Measurements from ENCODE around the gene ABHD18. TPM values are rescaled to one million over a fixed set of nuclear protein-coding genes. Genes with fewer than 3 reads are reported as not detected.
"Not testable (repeated sequence)": the region's sequence is repeated elsewhere in the genome, so short reads cannot be mapped to it uniquely, and the experiment has no call there.

The ABHD18 gene
- total RNA-seq, 1 experiment from 2014 or later, result 10.1 TPM

- ChIA-PET POLR2A (ENCODE audit: low non-redundant PET) (no interaction called here), CTCF (no interaction called here)
- no peaks in the 10 kb centered on the region for H3K4me1 ChIP-seq (ENCODE audit: insufficient read depth, low read length, poor library complexity, severe bottlenecking)
- H3K9me3 ChIP-seq (ENCODE audit: low read depth, low read length, poor library complexity, severe bottlenecking), result no peaks in the 10 kb centered on the region
- TF ChIP-seq CTCF (conservative IDR thresholded peaks at IDR 0.05; ENCODE audit: low read depth, low read length) (no peak), EZH2 (IDR thresholded peaks at IDR 0.05; ENCODE audit: borderline replicate concordance, low read depth, low read length, poor library complexity, severe bottlenecking) (no peak)
- peaks cover 6% of the 10 kb centered on the region for H3K36me3 ChIP-seq (ENCODE audit: insufficient read depth, low read length, poor library complexity, severe bottlenecking)
- DNase-seq (ENCODE audit: low spot score), result no peak
- no peak overlapping the region for H3K4me3 ChIP-seq (ENCODE audit: low read depth, low read length, poor library complexity, severe bottlenecking)
- H3K27ac ChIP-seq (ENCODE audit: low read depth, low read length, poor library complexity, severe bottlenecking), result no peak overlapping the region
- no TSS peak for BruUV-seq (replicated peaks)
- intact Hi-C loops (cut with micrococcal nuclease; ENCODE audit: unreplicated experiment), result no loop called here
- no peaks in the 10 kb centered on the region for H3K27me3 ChIP-seq (replicated peaks; ENCODE audit: insufficient read depth, low read depth, low read length, poor library complexity)
These were observed 44.7 kb upstream of the ABHD18 start for GRCh38 chr4:127920521-127920920.

- ChIA-PET CTCF (no interaction called here), POLR2A (ENCODE audit: low non-redundant PET) (no interaction called here)
- Histone ChIP-seq H3K4me3 (ENCODE audit: low read depth, low read length, poor library complexity, severe bottlenecking) (no peak overlapping the region), H3K4me1 (ENCODE audit: insufficient read depth, low read length, poor library complexity, severe bottlenecking) (no peaks in the 10 kb centered on the region), H3K9me3 (ENCODE audit: low read depth, low read length, poor library complexity, severe bottlenecking) (no peaks in the 10 kb centered on the region), H3K27ac (ENCODE audit: low read depth, low read length, poor library complexity, severe bottlenecking) (no peak overlapping the region), H3K36me3 (ENCODE audit: insufficient read depth, low read length, poor library complexity, severe bottlenecking) (peaks cover 6% of the 10 kb centered on the region), H3K27me3 (replicated peaks; ENCODE audit: insufficient read depth, low read depth, low read length, poor library complexity) (no peaks in the 10 kb centered on the region)
- no TSS peak for BruUV-seq (replicated peaks)
- no peak for DNase-seq (ENCODE audit: low spot score)
- intact Hi-C loops (cut with micrococcal nuclease; ENCODE audit: unreplicated experiment), result no loop called here
- TF ChIP-seq EZH2 (IDR thresholded peaks at IDR 0.05; ENCODE audit: borderline replicate concordance, low read depth, low read length, poor library complexity, severe bottlenecking) (no peak), CTCF (conservative IDR thresholded peaks at IDR 0.05; ENCODE audit: low read depth, low read length) (no peak)
These were observed 43.0 kb upstream of the ABHD18 start for GRCh38 chr4:127922226-127922625.

- DNase-seq (ENCODE audit: low spot score); H3K4me1 ChIP-seq (ENCODE audit: insufficient read depth, low read length, poor library complexity, severe bottlenecking); H3K9me3 ChIP-seq (ENCODE audit: low read depth, low read length, poor library complexity, severe bottlenecking); POLR2A ChIA-PET (ENCODE audit: low non-redundant PET); H3K36me3 ChIP-seq (ENCODE audit: insufficient read depth, low read length, poor library complexity, severe bottlenecking); H3K4me3 ChIP-seq (ENCODE audit: low read depth, low read length, poor library complexity, severe bottlenecking); CTCF ChIA-PET; intact Hi-C loops (cut with micrococcal nuclease; ENCODE audit: unreplicated experiment); H3K27me3 ChIP-seq (replicated peaks; ENCODE audit: insufficient read depth, low read depth, low read length, poor library complexity); BruUV-seq (replicated peaks); H3K27ac ChIP-seq (ENCODE audit: low read depth, low read length, poor library complexity, severe bottlenecking): not testable (repeated sequence)
These were observed 39.5 kb upstream of the ABHD18 start for GRCh38 chr4:127925720-127926119.

- H3K9me3 ChIP-seq (ENCODE audit: low read depth, low read length, poor library complexity, severe bottlenecking), result no peaks in the 10 kb centered on the region
- no peak for TF ChIP-seq CTCF (conservative IDR thresholded peaks at IDR 0.05; ENCODE audit: low read depth, low read length)
- no peak for TF ChIP-seq EZH2 (IDR thresholded peaks at IDR 0.05; ENCODE audit: borderline replicate concordance, low read depth, low read length, poor library complexity, severe bottlenecking)
- POLR2A ChIA-PET (ENCODE audit: low non-redundant PET), result no interaction called here
- H3K27me3 ChIP-seq (replicated peaks; ENCODE audit: insufficient read depth, low read depth, low read length, poor library complexity), result no peaks in the 10 kb centered on the region
- no peak overlapping the region for H3K4me3 ChIP-seq (ENCODE audit: low read depth, low read length, poor library complexity, severe bottlenecking)
- CTCF ChIA-PET, result no interaction called here
- no TSS peak for BruUV-seq (replicated peaks)
- H3K36me3 ChIP-seq (ENCODE audit: insufficient read depth, low read length, poor library complexity, severe bottlenecking), result no peaks in the 10 kb centered on the region
- DNase-seq (ENCODE audit: low spot score), result no peak
- intact Hi-C loops (cut with micrococcal nuclease; ENCODE audit: unreplicated experiment), result no loop called here
- no peak overlapping the region for H3K27ac ChIP-seq (ENCODE audit: low read depth, low read length, poor library complexity, severe bottlenecking)
- H3K4me1 ChIP-seq (ENCODE audit: insufficient read depth, low read length, poor library complexity, severe bottlenecking), result no peaks in the 10 kb centered on the region
These were observed 35.0 kb upstream of the ABHD18 start for GRCh38 chr4:127930175-127930574.

- POLR2A ChIA-PET (ENCODE audit: low non-redundant PET); DNase-seq (ENCODE audit: low spot score): not testable (repeated sequence)
These were observed 33.4 kb upstream of the ABHD18 start for GRCh38 chr4:127931836-127932235.

More at GRCh38 chr4:127931836-127932235, 33.4 kb upstream of the ABHD18 start:
- H3K27me3 ChIP-seq (replicated peaks; ENCODE audit: insufficient read depth, low read depth, low read length, poor library complexity); H3K36me3 ChIP-seq (ENCODE audit: insufficient read depth, low read length, poor library complexity, severe bottlenecking); H3K4me1 ChIP-seq (ENCODE audit: insufficient read depth, low read length, poor library complexity, severe bottlenecking); BruUV-seq (replicated peaks); H3K9me3 ChIP-seq (ENCODE audit: low read depth, low read length, poor library complexity, severe bottlenecking); CTCF ChIA-PET; H3K4me3 ChIP-seq (ENCODE audit: low read depth, low read length, poor library complexity, severe bottlenecking); intact Hi-C loops (cut with micrococcal nuclease; ENCODE audit: unreplicated experiment); H3K27ac ChIP-seq (ENCODE audit: low read depth, low read length, poor library complexity, severe bottlenecking): not testable (repeated sequence)

Measured in A673 (cell line).